DND-41 (cell line): ENCODE data around the gene DUOX2.
"Not testable (repeated sequence)": the region's sequence is repeated elsewhere in the genome, so short reads cannot be mapped to it uniquely, and the experiment has no call there.

Experiments
- ATAC-seq: fragments of 200-7000 bp; cut with Tn5 transposase; 3 replicates; pipeline ENCODE4 v1.9.1; 2021; ENCODE audit warnings: low read depth; ENCODE audit not compliant: insufficient read depth
- DNase-seq: peaks from one replicate; pipeline ENCODE4 v3.0.0-alpha.2; 2020
- H2AFZ ChIP-seq: 2 replicates; pipeline ENCODE4 v1.6.0; 2012; ENCODE audit warnings: low read depth, low read length
- H3K27ac ChIP-seq: 2 replicates; pipeline ENCODE4 v1.5.1; 2012; ENCODE audit warnings: low read length, inconsistent platforms
- H3K27me3 ChIP-seq: fragments of 200-600 bp; sonication (generic); 2 replicates; pipeline ENCODE4 v1.6.0; 2012; ENCODE audit warnings: low read length, mild to moderate bottlenecking, inconsistent platforms; ENCODE audit not compliant: insufficient read depth, poor library complexity
- H3K36me3 ChIP-seq: 2 replicates; pipeline ENCODE4 v1.5.1; 2012; ENCODE audit warnings: low read length, inconsistent platforms; ENCODE audit not compliant: insufficient read depth
- H3K4me1 ChIP-seq: 2 replicates; pipeline ENCODE4 v1.5.1; 2012; ENCODE audit warnings: mild to moderate bottlenecking, low read length; ENCODE audit not compliant: insufficient read depth
- H3K4me2 ChIP-seq: 2 replicates; pipeline ENCODE4 v1.6.0; 2012; ENCODE audit warnings: mild to moderate bottlenecking, moderate library complexity, low read length, inconsistent platforms; ENCODE audit not compliant: insufficient read depth
- H3K4me3 ChIP-seq, 2 experiments: fragments of 200-600 bp in 1 of 2; shearing (Covaris generic) in 1 of 2; 2 replicates each; pipeline ENCODE4 v1.5.1; 2012 to 2016; ENCODE audit warnings: inconsistent platforms in 2 of 2, low read length in 2 of 2, mild to moderate bottlenecking in 2 of 2, low read depth in 1 of 2, moderate library complexity in 1 of 2
- H3K79me2 ChIP-seq: 2 replicates; pipeline ENCODE4 v1.6.0; 2012; ENCODE audit warnings: low read length, inconsistent platforms; ENCODE audit not compliant: insufficient read depth
- H3K9ac ChIP-seq: 2 replicates; pipeline ENCODE4 v1.6.0; 2012; ENCODE audit warnings: low read depth, mild to moderate bottlenecking, inconsistent platforms, low read length, moderate library complexity
- H3K9me3 ChIP-seq: 2 replicates; pipeline ENCODE4 v1.5.1; 2012; ENCODE audit warnings: low read length, moderate library complexity, mild to moderate bottlenecking, inconsistent platforms; ENCODE audit not compliant: insufficient read depth, severe bottlenecking
- H4K20me1 ChIP-seq: 2 replicates; pipeline ENCODE4 v1.6.0; 2012; ENCODE audit warnings: low read length; ENCODE audit not compliant: insufficient read depth
- CTCF ChIP-seq: IDR thresholded peaks from 2 replicates; pipeline ENCODE4 v1.5.1; 2012; ENCODE audit warnings: borderline replicate concordance, low read length, moderate library complexity, mild to moderate bottlenecking; ENCODE audit not compliant: poor library complexity, severe bottlenecking; ENCODE audit errors: extremely low read depth
- EZH2 ChIP-seq: IDR thresholded peaks from 3 replicates; pipeline ENCODE4 v1.6.1; 2012; ENCODE audit warnings: borderline replicate concordance, low read depth, mild to moderate bottlenecking, moderate library complexity, low read length, inconsistent platforms; ENCODE audit not compliant: severe bottlenecking

Gene DUOX2

GRCh38 chr15:45050587-45050986 lies 63.4 kb downstream of the DUOX2 start:
- H2AFZ ChIP-seq, result no peak overlapping the region
- DNase-seq (no peak), ATAC-seq (no peak)
- H3K4me2 ChIP-seq, result no peak overlapping the region
- H3K79me2 ChIP-seq, result no peaks in the 10 kb centered on the region
- H3K9me3 ChIP-seq, result peaks cover 23% of the 10 kb centered on the region
- no peaks in the 10 kb centered on the region for H3K27me3 ChIP-seq
- H4K20me1 ChIP-seq, result no peaks in the 10 kb centered on the region
- H3K4me3 ChIP-seq, result no peak overlapping the region
- H3K36me3 ChIP-seq, result peaks cover 63% of the 10 kb centered on the region
- no peak overlapping the region for H3K27ac ChIP-seq
- no peak overlapping the region for H3K9ac ChIP-seq
- no peaks in the 10 kb centered on the region for H3K4me1 ChIP-seq
- TF ChIP-seq CTCF (no peak), EZH2 (no peak)

- TF ChIP-seq EZH2 (no peak), CTCF (no peak)
- Histone ChIP-seq H3K9ac (no peak overlapping the region), H2AFZ (no peak overlapping the region), H3K9me3 (peaks cover 23% of the 10 kb centered on the region), H3K36me3 (peaks cover 72% of the 10 kb centered on the region), H3K79me2 (no peaks in the 10 kb centered on the region), H3K4me3 (no peak overlapping the region), H3K4me1 (no peaks in the 10 kb centered on the region), H3K27ac (no peak overlapping the region), H3K27me3 (no peaks in the 10 kb centered on the region), H4K20me1 (no peaks in the 10 kb centered on the region), H3K4me2 (no peak overlapping the region)
- DNase-seq, result no peak
- no peak for ATAC-seq
Measured at GRCh38 chr15:45048794-45049631, 65.0 kb downstream of the DUOX2 start.

- peaks cover 72% of the 10 kb centered on the region for H3K36me3 ChIP-seq
- ATAC-seq, H3K4me1 ChIP-seq: not testable (repeated sequence)
Measured at GRCh38 chr15:45048449-45048793, 65.6 kb downstream of the DUOX2 start.

GRCh38 chr15:45044270-45044669 lies 69.7 kb downstream of the DUOX2 start:
- H3K4me2 ChIP-seq, H2AFZ ChIP-seq, H3K79me2 ChIP-seq, H3K9ac ChIP-seq, H3K27ac ChIP-seq, DNase-seq, H3K4me3 ChIP-seq, H3K27me3 ChIP-seq, H4K20me1 ChIP-seq, ATAC-seq, H3K4me1 ChIP-seq: not testable (repeated sequence)
- Histone ChIP-seq H3K9me3 (peaks cover 11% of the 10 kb centered on the region), H3K36me3 (peaks cover 41% of the 10 kb centered on the region)

More at GRCh38 chr15:45048449-45048793, 65.6 kb downstream of the DUOX2 start:
- H3K27ac ChIP-seq, H3K9ac ChIP-seq, H3K4me2 ChIP-seq, DNase-seq, H3K4me3 ChIP-seq, H2AFZ ChIP-seq, H3K27me3 ChIP-seq, H4K20me1 ChIP-seq, H3K79me2 ChIP-seq: not testable (repeated sequence)
- peaks cover 23% of the 10 kb centered on the region for H3K9me3 ChIP-seq

- H4K20me1 ChIP-seq, H3K27me3 ChIP-seq, H2AFZ ChIP-seq, H3K4me1 ChIP-seq, DNase-seq, H3K4me2 ChIP-seq, H3K4me3 ChIP-seq, H3K79me2 ChIP-seq, H3K9me3 ChIP-seq, ATAC-seq, H3K9ac ChIP-seq, H3K27ac ChIP-seq: not testable (repeated sequence)
- H3K36me3 ChIP-seq, result peaks cover 29% of the 10 kb centered on the region
Measured at GRCh38 chr15:45042859-45043258, 71.1 kb downstream of the DUOX2 start.
